Gastrocnemius medialis (tissue), 4 donors: Measurements from ENCODE around the gene ENDOV.

Experiments used
- CTCF ChIP-seq, 5 experiments: fragments of 450-650 bp in 3 of 5; fragments of 200-600 bp in 2 of 5; sonication (generic) in 2 of 5; IDR thresholded peaks in 4 of 5; conservative IDR thresholded peaks in 1 of 5; 1 replicate in 4 of 5; 2 replicates in 1 of 5; pipeline ENCODE4 v1.5.1; 2016 to 2019; ENCODE audit warnings: antibody characterized with exemption in 5 of 5, mild to moderate bottlenecking in 3 of 5, moderate library complexity in 3 of 5
- POLR2A ChIP-seq, 2 donors: fragments of 450-650 bp; IDR thresholded peaks; one replicate each; pipeline ENCODE4 v1.6.1; 2017; ENCODE audit warnings: antibody characterized with exemption in 2 of 2, mild to moderate bottlenecking in 2 of 2, moderate library complexity in 2 of 2

- TF ChIP-seq CTCF (IDR thresholded peaks at IDR 0.05 in 4 of 5, conservative IDR thresholded peaks at IDR 0.05 in 1 of 5) (no peak), POLR2A (IDR thresholded peaks at IDR 0.05) (no peak)
These were observed 40.8 kb downstream of the ENDOV start for GRCh38 chr17:80455784-80456183.
